Caki2 (cell line): ENCODE data around the gene PLXNB1. TPM values are rescaled to one million over a fixed set of nuclear protein-coding genes. Genes with fewer than 3 reads are reported as not detected.

Experiments used
- DNase-seq: peaks from one replicate; pipeline ENCODE4 v3.0.0-alpha.2; 2015; ENCODE audit warnings: low read depth
- in situ Hi-C: cut with HindIII; loops from 2 replicates; pipeline ENCODE4 v1.10.0; 2016; ENCODE audit warnings: low sequenced_read_pairs, low pct_unique_long_range_greater_than_20kb, mixed read lengths
- total RNA-seq: library from RNA; depleted of rRNA; stranded (reverse); fragments of >200 nt; shearing (Covaris generic); gene quantifications from 2 replicates; pipeline ENCODE4 v1.2.3, GENCODE V29; 2014; ENCODE audit warnings: low replicate concordance

The PLXNB1 gene
- total RNA-seq, 1 experiment from 2014 or later: 24.8 TPM

GRCh38 chr3:48436477-48436787 is 6.5 kb upstream of the PLXNB1 start:
- no peak for DNase-seq
- in situ Hi-C loops: no loop called here

DNA sequence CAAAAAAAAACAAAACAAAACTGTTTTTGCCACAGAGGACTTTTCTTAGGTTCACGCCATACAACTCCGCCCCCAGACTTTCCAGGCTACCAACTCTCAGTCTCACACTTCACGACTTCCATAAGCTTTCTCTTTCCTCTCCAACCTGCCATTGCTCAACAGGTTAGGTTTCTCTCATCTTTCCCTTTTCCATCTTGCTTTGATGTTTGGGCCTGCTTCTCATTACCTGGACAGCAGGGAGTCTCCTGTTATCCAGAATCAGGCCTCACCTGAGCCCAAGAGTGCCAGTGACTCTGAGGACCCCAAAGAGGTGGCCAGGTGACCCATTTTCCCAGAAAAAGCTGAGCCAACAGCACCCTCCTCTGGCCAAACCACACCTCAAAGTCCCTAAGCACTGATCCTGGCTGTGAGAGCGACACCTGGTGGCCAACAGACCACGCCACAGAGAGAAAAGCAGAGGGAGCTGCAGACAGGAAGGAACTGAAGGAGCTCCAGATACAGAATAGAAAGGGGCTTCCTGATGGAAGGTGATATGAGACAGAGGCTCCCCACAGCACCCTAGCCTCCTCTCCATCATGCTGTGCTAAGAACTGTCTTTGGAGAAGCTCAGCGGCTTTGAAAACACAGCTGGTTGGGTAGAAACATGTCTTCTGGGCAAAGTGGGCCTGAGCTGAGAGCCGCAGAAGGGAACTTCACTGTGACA is 6.0 kb upstream of the PLXNB1 start:
- DNase-seq: peak; percentile 72
- in situ Hi-C loops: no loop called here

DNA sequence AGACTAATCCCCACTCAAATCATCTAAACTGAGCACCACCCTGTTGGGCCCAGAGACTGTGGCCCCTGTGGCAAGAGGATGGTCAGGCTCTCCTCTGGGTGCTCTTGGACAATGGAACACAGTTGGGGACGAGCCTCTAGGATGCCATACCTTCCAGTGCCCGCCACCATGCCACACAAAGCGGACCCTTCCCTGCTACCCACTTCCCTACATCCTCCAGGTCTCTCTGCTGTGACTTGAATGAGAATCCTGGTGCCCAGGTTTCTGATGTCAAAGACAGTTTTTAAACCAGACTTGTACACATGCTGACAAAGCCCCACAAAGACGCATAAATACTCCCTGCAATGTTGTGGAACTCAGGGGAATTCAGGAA is 5.3 kb upstream of the PLXNB1 start:
- no peak for DNase-seq
- in situ Hi-C loops: no loop called here

- in situ Hi-C loops: no loop called here
These were observed 4.8 kb upstream of the PLXNB1 start for GRCh38 chr3:48434591-48435222.

GRCh38 chr3:48433472-48434118 is 3.7 kb upstream of the PLXNB1 start:
- in situ Hi-C loops: no loop called here

More at GRCh38 chr3:48434591-48435222, 4.8 kb upstream of the PLXNB1 start:
- DNase-seq: no peak

GRCh38 chr3:48432411-48433371 is 2.8 kb upstream of the PLXNB1 start:
- DNase-seq: peak; percentile 30
- in situ Hi-C loops: no loop called here

More at GRCh38 chr3:48433472-48434118, 3.7 kb upstream of the PLXNB1 start:
- DNase-seq: peak; percentile 72

DNA sequence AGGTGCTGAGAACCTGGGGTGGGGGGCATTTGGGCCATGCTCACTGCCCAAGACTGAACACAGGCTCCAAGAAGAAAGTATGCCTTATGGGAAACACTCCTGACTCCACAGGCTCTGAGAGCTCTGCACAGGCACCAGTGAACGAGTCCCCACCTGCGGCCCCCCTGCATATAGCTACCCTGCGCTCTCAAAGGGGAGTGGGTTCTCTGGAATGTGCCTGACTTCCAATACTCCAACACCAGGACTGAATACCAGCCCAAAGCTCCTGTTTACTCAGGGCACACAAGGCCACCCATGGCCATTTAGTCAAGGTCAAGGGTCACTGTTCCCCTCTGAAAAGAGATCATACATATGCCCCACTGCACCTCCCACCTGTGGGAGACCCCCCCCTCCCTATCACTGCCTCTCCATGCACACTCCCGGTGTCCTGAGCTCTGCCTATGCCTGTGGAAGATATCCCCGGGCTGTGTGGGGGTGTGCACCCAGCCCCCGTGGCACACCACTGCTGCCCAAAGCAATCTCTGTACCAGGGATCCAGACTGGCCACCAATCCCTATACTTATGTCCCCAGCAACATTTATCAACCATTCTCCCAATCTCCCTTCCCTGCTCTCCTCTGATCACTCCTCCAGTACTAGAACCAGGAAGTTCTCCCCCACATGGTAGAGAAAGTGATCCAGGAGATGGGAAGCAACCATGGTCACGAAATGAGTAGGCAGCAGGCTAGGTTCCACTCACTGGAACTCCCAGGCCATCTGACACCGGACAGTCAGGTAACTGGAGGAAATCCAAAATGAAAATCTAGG is 1.5 kb upstream of the PLXNB1 start:
- in situ Hi-C loops: no loop called here

GRCh38 chr3:48430708-48431101 is 819 bp upstream of the PLXNB1 start:
- in situ Hi-C loops: no loop called here

More for the DNA sequence above, 1.5 kb upstream of the PLXNB1 start:
- no peak for DNase-seq

GRCh38 chr3:48429317-48429959 is 448 bp downstream of the PLXNB1 start:
- in situ Hi-C loops: no loop called here
- peak; percentile 48 for DNase-seq

More at GRCh38 chr3:48430708-48431101, 819 bp upstream of the PLXNB1 start:
- DNase-seq: no peak

DNA sequence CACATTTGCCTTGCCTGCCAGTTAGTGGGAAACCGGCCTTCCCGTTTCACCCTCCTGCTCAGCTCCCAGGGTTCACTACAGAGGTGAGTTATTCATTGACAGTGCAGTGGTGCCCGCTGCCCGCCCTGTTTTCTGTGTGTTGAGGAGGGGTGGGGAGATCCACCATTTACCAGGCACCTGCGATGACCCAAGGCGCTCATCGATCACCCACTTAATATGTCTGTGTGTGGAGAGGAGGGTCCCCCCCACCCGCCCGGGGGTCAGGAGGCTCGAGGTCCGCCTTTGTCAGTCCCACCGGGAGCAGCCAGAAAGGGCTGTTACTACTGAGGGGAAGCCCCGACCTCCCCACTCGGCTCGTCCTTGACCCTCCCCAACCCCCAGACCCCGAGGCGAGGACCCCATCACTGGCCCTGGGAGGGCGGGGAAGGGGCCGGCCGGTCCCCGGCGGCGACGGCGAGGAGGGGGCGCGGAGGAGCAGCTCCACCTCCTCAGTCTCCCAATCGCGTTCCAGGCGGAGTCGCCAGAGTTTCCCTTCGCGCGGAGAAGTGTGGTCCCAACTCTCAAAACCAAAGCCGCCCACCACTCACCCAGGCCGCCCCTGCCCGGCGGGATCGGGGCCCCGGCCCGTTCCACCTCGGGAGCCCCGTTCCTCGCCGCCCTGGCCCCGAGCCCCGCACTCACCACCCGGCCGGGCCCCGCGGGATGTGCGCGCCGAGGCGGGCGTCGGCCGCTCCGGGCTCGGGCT is 1.1 kb downstream of the PLXNB1 start:
- peak; percentile 76 for DNase-seq
- in situ Hi-C loops: no loop called here

- in situ Hi-C loops: no loop called here
- DNase-seq: no peak
These were observed 1.8 kb downstream of the PLXNB1 start for GRCh38 chr3:48428088-48428571.

DNA sequence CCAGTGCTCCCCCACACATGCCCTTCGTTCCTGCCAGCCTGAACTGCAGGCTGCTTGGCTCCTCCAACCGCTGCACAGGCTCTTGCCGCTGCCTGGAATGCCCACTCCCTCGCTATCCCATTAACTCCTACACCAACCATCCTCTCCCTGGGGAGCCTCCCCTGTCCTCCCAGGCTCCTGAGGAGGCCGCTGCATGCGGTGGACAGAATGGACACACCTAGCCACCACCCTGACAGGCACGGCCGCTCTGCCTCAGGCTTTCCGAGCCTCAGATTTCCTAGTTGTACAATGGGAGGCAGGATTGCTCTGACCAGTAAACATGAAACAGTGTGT is 2.3 kb downstream of the PLXNB1 start:
- DNase-seq: no peak
- in situ Hi-C loops: no loop called here

GRCh38 chr3:48426944-48427629 is 2.8 kb downstream of the PLXNB1 start:
- peak; percentile 16 for DNase-seq
- in situ Hi-C loops: no loop called here

GRCh38 chr3:48426401-48426909 is 3.4 kb downstream of the PLXNB1 start:
- DNase-seq: no peak

GRCh38 chr3:48425281-48425812 is 4.5 kb downstream of the PLXNB1 start:
- in situ Hi-C loops: no loop called here
- no peak for DNase-seq

More at GRCh38 chr3:48426401-48426909, 3.4 kb downstream of the PLXNB1 start:
- in situ Hi-C loops: no loop called here
